Adipocyte (in vitro differentiated cells): ENCODE measurements around the gene NT5DC3.

Experiments used
- DNase-seq: peaks from one replicate; pipeline ENCODE4 v3.0.0-alpha.2; 2015; ENCODE audit warnings: low read depth
- H3K27me3 ChIP-seq: replicated peaks from 2 replicates; pipeline ENCODE4 v1.7.0; 2013; ENCODE audit warnings: mild to moderate bottlenecking, low read length, moderate library complexity; ENCODE audit not compliant: control insufficient read depth, insufficient read depth
- H3K36me3 ChIP-seq: 2 replicates; pipeline ENCODE4 v1.7.0; 2013; ENCODE audit warnings: low read length, mild to moderate bottlenecking, moderate library complexity; ENCODE audit not compliant: control insufficient read depth, insufficient read depth, severe bottlenecking
- H3K4me1 ChIP-seq: 2 replicates; pipeline ENCODE4 v1.7.0; 2013; ENCODE audit warnings: mild to moderate bottlenecking, low read length, moderate library complexity; ENCODE audit not compliant: control insufficient read depth, insufficient read depth
- H3K4me3 ChIP-seq: 2 replicates; pipeline ENCODE4 v1.7.0; 2013; ENCODE audit warnings: mild to moderate bottlenecking, low read length, moderate library complexity
- H3K9ac ChIP-seq: 2 replicates; pipeline ENCODE4 v1.7.0; 2013; ENCODE audit warnings: mild to moderate bottlenecking, low read length, moderate library complexity
- H3K9me3 ChIP-seq: 2 replicates; pipeline ENCODE4 v1.7.0; 2013; ENCODE audit warnings: mild to moderate bottlenecking, low read length, moderate library complexity; ENCODE audit not compliant: control insufficient read depth

NT5DC3 gene

GRCh38 chr12:103877934-103878510 is 37.0 kb upstream of the NT5DC3 start:
- Histone ChIP-seq H3K4me1 (peaks cover 3% of the 10 kb centered on the region), H3K9ac (no peak overlapping the region), H3K9me3 (no peaks in the 10 kb centered on the region), H3K27me3 (no peaks in the 10 kb centered on the region), H3K36me3 (no peaks in the 10 kb centered on the region), H3K4me3 (no peak overlapping the region)
- peak; percentile 86 for DNase-seq

- Histone ChIP-seq H3K4me1 (peaks cover 3% of the 10 kb centered on the region), H3K9me3 (no peaks in the 10 kb centered on the region), H3K36me3 (no peaks in the 10 kb centered on the region), H3K4me3 (no peak overlapping the region), H3K27me3 (no peaks in the 10 kb centered on the region), H3K9ac (no peak overlapping the region)
- DNase-seq, result no peak
These were observed 36.3 kb upstream of the NT5DC3 start for GRCh38 chr12:103877288-103877687.

GRCh38 chr12:103875666-103876065 is 34.6 kb upstream of the NT5DC3 start:
- H3K27me3 ChIP-seq, result no peaks in the 10 kb centered on the region
- no peaks in the 10 kb centered on the region for H3K9me3 ChIP-seq
- no peak overlapping the region for H3K9ac ChIP-seq
- DNase-seq, result no peak
- H3K4me1 ChIP-seq, result peaks cover 3% of the 10 kb centered on the region
- H3K4me3 ChIP-seq, result no peak overlapping the region
- H3K36me3 ChIP-seq, result no peaks in the 10 kb centered on the region

GRCh38 chr12:103868215-103868614 is 27.2 kb upstream of the NT5DC3 start:
- Histone ChIP-seq H3K9ac (peak overlapping the region; percentile 28), H3K36me3 (no peaks in the 10 kb centered on the region), H3K4me3 (no peak overlapping the region), H3K27me3 (no peaks in the 10 kb centered on the region), H3K9me3 (no peaks in the 10 kb centered on the region), H3K4me1 (peaks cover 11% of the 10 kb centered on the region)
- no peak for DNase-seq

- Histone ChIP-seq H3K27me3 (no peaks in the 10 kb centered on the region), H3K9me3 (no peaks in the 10 kb centered on the region), H3K4me1 (peaks cover 14% of the 10 kb centered on the region), H3K4me3 (no peak overlapping the region), H3K36me3 (no peaks in the 10 kb centered on the region), H3K9ac (no peak overlapping the region)
- DNase-seq, result no peak
These were observed 24.2 kb upstream of the NT5DC3 start for GRCh38 chr12:103865151-103865730.

- Histone ChIP-seq H3K36me3 (no peaks in the 10 kb centered on the region), H3K4me1 (peaks cover 14% of the 10 kb centered on the region), H3K9me3 (no peaks in the 10 kb centered on the region), H3K27me3 (no peaks in the 10 kb centered on the region), H3K9ac (no peak overlapping the region), H3K4me3 (no peak overlapping the region)
- DNase-seq, result no peak
These were observed 23.7 kb upstream of the NT5DC3 start for GRCh38 chr12:103864710-103865109.

GRCh38 chr12:103858953-103859601 is 18.0 kb upstream of the NT5DC3 start:
- no peaks in the 10 kb centered on the region for H3K36me3 ChIP-seq
- H3K9ac ChIP-seq, result peak overlapping the region; percentile 22
- DNase-seq, result peak; percentile 93
- no peak overlapping the region for H3K4me3 ChIP-seq
- H3K9me3 ChIP-seq, result no peaks in the 10 kb centered on the region
- peaks cover 19% of the 10 kb centered on the region for H3K4me1 ChIP-seq
- no peaks in the 10 kb centered on the region for H3K27me3 ChIP-seq

GRCh38 chr12:103858335-103858734 is 17.3 kb upstream of the NT5DC3 start:
- Histone ChIP-seq H3K4me3 (no peak overlapping the region), H3K4me1 (peaks cover 19% of the 10 kb centered on the region), H3K27me3 (no peaks in the 10 kb centered on the region), H3K36me3 (no peaks in the 10 kb centered on the region), H3K9me3 (no peaks in the 10 kb centered on the region), H3K9ac (no peak overlapping the region)
- no peak for DNase-seq

- DNase-seq, result no peak
- no peak overlapping the region for H3K9ac ChIP-seq
- H3K36me3 ChIP-seq, result no peaks in the 10 kb centered on the region
- H3K4me1 ChIP-seq, result peaks cover 19% of the 10 kb centered on the region
- no peaks in the 10 kb centered on the region for H3K27me3 ChIP-seq
- no peaks in the 10 kb centered on the region for H3K9me3 ChIP-seq
- H3K4me3 ChIP-seq, result no peak overlapping the region
These were observed 16.1 kb upstream of the NT5DC3 start for GRCh38 chr12:103857164-103857563.

- DNase-seq, result no peak
- no peak overlapping the region for H3K9ac ChIP-seq
These were observed 15.0 kb upstream of the NT5DC3 start for GRCh38 chr12:103855896-103856657.

GRCh38 chr12:103855036-103855712 is 14.1 kb upstream of the NT5DC3 start:
- Histone ChIP-seq H3K9ac (no peak overlapping the region), H3K9me3 (no peaks in the 10 kb centered on the region), H3K4me1 (peaks cover 29% of the 10 kb centered on the region), H3K27me3 (no peaks in the 10 kb centered on the region), H3K36me3 (no peaks in the 10 kb centered on the region), H3K4me3 (no peak overlapping the region)
- DNase-seq, result peak; percentile 31

More at GRCh38 chr12:103855896-103856657, 15.0 kb upstream of the NT5DC3 start:
- Histone ChIP-seq H3K4me1 (peaks cover 25% of the 10 kb centered on the region), H3K4me3 (no peak overlapping the region), H3K27me3 (no peaks in the 10 kb centered on the region), H3K36me3 (no peaks in the 10 kb centered on the region), H3K9me3 (no peaks in the 10 kb centered on the region)
